Adrenal gland (tissue), 5 donors: Measurements from ENCODE around the gene SH3PXD2B.

Source experiments
- CTCF ChIP-seq, 6 experiments: fragments of 450-650 bp in 4 of 6; fragments of 200-600 bp in 2 of 6; sonication (generic) in 1 of 6; IDR thresholded peaks; 1 replicate in 5 of 6; 2 replicates in 1 of 6; pipeline versions ENCODE4 v1.5.1 to v1.8.0; 2016 to 2021; ENCODE audit warnings: antibody characterized with exemption in 6 of 6, mild to moderate bottlenecking in 2 of 6, moderate library complexity in 1 of 6
- POLR2A ChIP-seq, 2 donors: fragments of 450-650 bp; IDR thresholded peaks; one replicate each; pipeline ENCODE4 v1.6.1; 2017; ENCODE audit warnings: antibody characterized with exemption in 2 of 2, mild to moderate bottlenecking in 2 of 2, moderate library complexity in 1 of 2
- donor health status: DM: no; HTN: no; CAD: no.

- TF ChIP-seq CTCF (IDR thresholded peaks at IDR 0.05) (no peak), POLR2A (IDR thresholded peaks at IDR 0.05) (peak in 1 of 2 donors; percentile 38)
Observed at GRCh38 chr5:172407822-172408221, 46.5 kb downstream of the SH3PXD2B start.
